T47D (cell line): Measurements from ENCODE around the gene LMAN1L.

ENCODE experiments used
- DNase-seq, 2 experiments: peaks; one replicate each; pipeline versions ENCODE4 v3.0.0 to v3.0.0-alpha.2; 2011 to 2012; ENCODE audit warnings: low read depth in 1 of 2, low spot score in 1 of 2
- JUND ChIP-seq: IDR thresholded peaks from 2 replicates; pipeline ENCODE4 v1.6.1; 2012; ENCODE audit warnings: low read depth
- in situ Hi-C: cut with HindIII; loops from 2 replicates; pipeline ENCODE4 v1.10.0; 2016; ENCODE audit warnings: low sequenced_read_pairs, low pct_unique_long_range_greater_than_20kb

LMAN1L gene

DNA sequence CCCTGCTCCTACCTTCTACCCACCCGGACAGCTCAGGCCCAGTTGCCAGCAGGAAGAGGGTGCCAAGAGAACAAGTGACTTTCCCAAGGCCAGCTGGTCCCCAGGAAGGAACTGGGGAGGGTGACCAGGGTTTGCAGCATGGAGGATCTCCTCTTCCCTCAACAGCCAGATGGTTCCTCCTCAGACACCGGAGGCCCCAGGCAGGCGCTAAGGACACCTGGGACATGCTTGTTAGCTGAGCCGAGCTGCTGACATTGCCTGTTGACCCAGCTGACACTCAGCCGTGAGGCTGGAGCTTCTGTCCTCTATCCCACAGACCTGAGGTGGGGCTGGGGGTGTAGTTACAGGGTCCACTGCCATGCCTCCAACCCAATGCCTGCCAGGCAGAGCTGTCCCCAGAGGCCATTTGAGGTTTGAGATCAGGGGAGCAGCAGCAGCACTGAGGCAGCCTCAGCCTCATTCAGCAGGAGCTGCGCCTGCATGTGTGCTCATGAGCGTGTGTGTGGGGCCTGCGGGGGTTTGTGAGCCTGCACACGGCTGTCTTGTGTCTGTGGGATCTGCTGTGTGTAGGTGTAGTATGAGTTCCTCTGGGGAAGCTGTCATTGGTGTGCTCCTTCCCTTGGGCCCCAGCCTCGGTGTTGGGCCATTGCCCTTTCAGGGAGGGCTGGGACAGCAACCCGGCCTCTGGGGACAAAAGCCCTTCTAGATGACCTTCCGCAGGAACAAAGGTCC, 20.9 kb downstream of the LMAN1L start:
- no peak for DNase-seq
- TF ChIP-seq JUND, result no peak

DNA sequence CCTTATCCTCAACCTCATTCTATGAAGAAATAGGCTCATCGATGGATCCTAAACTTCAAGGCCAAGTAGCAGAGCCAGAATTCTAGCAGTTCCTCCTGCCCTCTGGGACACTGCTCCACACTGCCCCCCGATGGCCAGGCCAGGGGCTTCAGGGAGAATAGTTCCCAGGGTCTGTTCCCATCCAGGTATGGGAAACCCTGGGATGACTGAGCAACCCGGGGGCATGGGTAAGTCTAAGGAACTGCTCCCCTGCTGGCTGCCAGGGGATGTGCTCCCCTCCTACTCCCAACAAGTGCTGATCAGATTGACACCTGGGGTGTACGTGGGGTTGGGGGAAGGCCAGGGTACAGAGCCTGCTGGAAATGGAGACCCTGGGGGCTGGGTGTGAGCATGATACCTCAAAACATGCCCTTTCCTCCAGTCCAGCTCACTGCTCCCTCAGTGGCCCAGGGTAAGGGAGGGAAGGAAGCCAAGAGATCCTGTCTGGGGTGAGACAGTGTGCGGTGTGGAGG, 22.7 kb downstream of the LMAN1L start:
- TF ChIP-seq JUND, result no peak
- in situ Hi-C loops, result no loop called here
- DNase-seq, result peak; percentile 80

More for the DNA sequence above, 20.9 kb downstream of the LMAN1L start:
- in situ Hi-C loops, result no loop called here

DNA sequence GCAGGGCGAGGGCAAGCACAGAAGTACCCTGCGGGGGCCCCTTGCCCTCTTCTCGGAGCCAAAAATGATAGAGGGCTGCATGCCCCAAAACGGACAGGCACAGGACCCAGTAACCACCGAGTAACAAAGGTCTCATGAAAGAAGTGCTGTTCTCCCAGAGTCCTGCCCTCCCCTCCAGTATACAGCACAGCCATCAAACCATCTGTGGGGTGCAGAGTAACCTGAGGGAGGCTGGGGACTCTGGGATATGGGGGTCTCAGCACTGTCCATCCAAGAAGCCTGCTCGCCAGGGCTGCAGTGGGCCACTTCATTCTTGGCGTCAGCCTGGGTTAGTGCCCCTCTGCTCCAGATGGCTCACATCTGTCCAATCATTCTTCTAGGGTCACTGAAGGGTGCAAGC, 24.2 kb downstream of the LMAN1L start:
- no peak for DNase-seq
- in situ Hi-C loops, result no loop called here
- no peak for TF ChIP-seq JUND

- in situ Hi-C loops, result no loop called here
- no peak for TF ChIP-seq JUND
- DNase-seq, result no peak
Measured at GRCh38 chr15:74837482-74838136, 25.0 kb downstream of the LMAN1L start.

GRCh38 chr15:74838137-74838516, 25.5 kb downstream of the LMAN1L start:
- DNase-seq, result no peak
- in situ Hi-C loops, result no loop called here
- TF ChIP-seq JUND, result no peak

GRCh38 chr15:74838746-74839525, 26.3 kb downstream of the LMAN1L start:
- DNase-seq, result no peak
- no peak for TF ChIP-seq JUND
- in situ Hi-C loops, result no loop called here

- in situ Hi-C loops, result no loop called here
- DNase-seq, result no peak
Measured at GRCh38 chr15:74839526-74840395, 27.1 kb downstream of the LMAN1L start.

GRCh38 chr15:74840851-74841775, 28.5 kb downstream of the LMAN1L start:
- DNase-seq, result no peak
- no peak for TF ChIP-seq JUND
- in situ Hi-C loops, result no loop called here

More at GRCh38 chr15:74839526-74840395, 27.1 kb downstream of the LMAN1L start:
- no peak for TF ChIP-seq JUND

- no peak for DNase-seq
- in situ Hi-C loops, result no loop called here
- TF ChIP-seq JUND, result no peak
Measured at GRCh38 chr15:74841891-74842373, 29.3 kb downstream of the LMAN1L start.

- DNase-seq, result peak; percentile 93 to 97
- no peak for TF ChIP-seq JUND
- in situ Hi-C loops, result no loop called here
Measured at GRCh38 chr15:74842581-74843444, 30.2 kb downstream of the LMAN1L start, which contains the start of gene ULK3. TSS of gene ULK3 (minus strand) at chr15:74843156. CDS start at chr15:74843105, 51 bp downstream.
